Measurements from ENCODE around the gene ACOXL. TPM values are rescaled to one million over a fixed set of nuclear protein-coding genes. Genes with fewer than 3 reads are reported as not detected.
A peak's percentile ranks its signal among the peaks of the same experiment; 100 is the strongest.

The ACOXL gene
- total and polyA plus RNA-seq, 2 of the 8 experiments (the other 6 are each of a cell fraction or from before 2014, with no cell fraction given), result 11.4 to 20.6 TPM

DNA sequence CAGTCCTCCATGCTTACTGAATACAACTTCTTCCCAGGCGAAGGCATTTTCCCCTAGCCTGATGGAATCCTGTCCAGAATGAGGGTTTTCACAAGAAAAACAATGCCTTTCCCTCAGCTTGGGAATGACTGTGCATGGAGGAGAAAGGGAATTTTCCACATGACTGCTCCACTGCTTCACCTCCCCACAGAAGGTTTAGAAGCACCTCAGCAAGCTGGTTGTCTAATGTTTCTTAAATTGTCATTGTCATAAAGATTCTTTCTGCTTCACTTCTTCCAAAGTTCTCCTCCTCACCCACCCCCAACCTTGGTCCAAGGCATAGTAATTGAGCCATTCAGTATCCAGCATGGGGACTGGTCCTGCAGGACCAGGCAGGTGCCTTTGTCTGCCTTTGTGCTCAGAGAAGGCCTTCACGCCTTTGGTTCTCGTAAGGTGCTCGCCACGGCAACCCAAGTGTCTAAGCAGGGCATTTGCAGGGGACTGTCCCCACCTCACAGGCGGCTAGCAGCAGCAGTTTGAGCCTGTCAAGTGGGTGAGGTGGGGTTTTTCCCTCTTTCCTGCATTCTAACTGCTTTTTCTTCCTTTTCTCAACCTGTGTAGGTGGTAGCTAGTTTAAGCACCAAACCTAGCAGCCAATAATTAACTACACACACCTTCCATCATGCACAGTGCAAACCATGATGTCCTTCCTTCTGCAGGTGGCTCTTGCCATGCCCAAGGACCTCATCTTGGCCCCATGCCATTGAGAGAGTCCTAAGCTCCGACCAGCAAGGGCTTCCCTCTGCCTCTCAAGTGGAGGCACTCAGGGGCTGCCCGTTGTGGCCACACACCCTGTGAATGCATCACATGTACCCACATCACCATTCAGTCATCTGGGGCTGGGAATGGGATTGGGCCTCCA, 322.7 kb downstream of the ACOXL start:
- peak in 1 of 2 experiments; percentile 26 for DNase-seq (ENCODE audit: low read depth in 1 of 2, low spot score in 2 of 2)
- Histone ChIP-seq H3K36me3 (ENCODE audit: control insufficient read depth in 2 of 4, insufficient read depth in 4 of 4, low read length in 3 of 4) (no peaks in the 10 kb centered on the region; a peak in 2 of 8 replicates), H2BK120ac (replicated peaks; ENCODE audit: low read depth, low read length) (no peak overlapping the region), H3K9ac (replicated peaks in 1 of 4; ENCODE audit: extremely low read depth in 1 of 4, low read depth in 3 of 4, low read length in 3 of 4) (no peak overlapping the region), H3K27me3 (replicated peaks in 1 of 4; ENCODE audit: control insufficient read depth in 3 of 4, extremely low read depth in 1 of 4, insufficient read depth in 3 of 4, low read length in 3 of 4) (no peaks in the 10 kb centered on the region), H3K79me2 (ENCODE audit: control insufficient read depth in 1 of 2, insufficient read depth in 2 of 2, low read length in 2 of 2) (no peaks in the 10 kb centered on the region), H3K56ac (replicated peaks; ENCODE audit: insufficient read length, low read depth, low read length) (no peak overlapping the region), H2BK5ac (ENCODE audit: low read depth, low read length) (no peak overlapping the region), H3K23me2 (ENCODE audit: low read depth, low read length) (no peaks in the 10 kb centered on the region), H3K9me3 (ENCODE audit: insufficient read depth in 2 of 2, low read depth in 1 of 2, low read length in 1 of 2) (no peaks in the 10 kb centered on the region), H3K4me2 (ENCODE audit: insufficient read depth in 1 of 2, low read depth in 2 of 2, low read length in 2 of 2) (no peak overlapping the region), H2BK12ac (ENCODE audit: low read depth, low read length) (no peak overlapping the region), H3K4ac (replicated peaks; ENCODE audit: insufficient read length, low read depth, low read length) (no peak overlapping the region), H4K91ac (replicated peaks; ENCODE audit: insufficient read length, low read length) (no peak overlapping the region), H2BK15ac (ENCODE audit: low read length) (no peak overlapping the region), H3K4me3 (ENCODE audit: extremely low read depth in 1 of 4, insufficient read depth in 2 of 4, low read depth in 3 of 4, low read length in 4 of 4) (no peak overlapping the region), H2BK20ac (ENCODE audit: low read length) (no peak overlapping the region), H3K23ac (ENCODE audit: insufficient read length) (no peak overlapping the region), H4K20me1 (replicated peaks in 1 of 2; ENCODE audit: control insufficient read depth in 1 of 2, insufficient read depth in 2 of 2, low read length in 2 of 2) (no peaks in the 10 kb centered on the region), H3K18ac (ENCODE audit: extremely low read depth, low read length) (no peak overlapping the region), H4K5ac (ENCODE audit: insufficient read length, low read depth, low read length) (no peak overlapping the region), H3K27ac (ENCODE audit: low read depth, low read length) (no peak overlapping the region), H4K8ac (ENCODE audit: extremely low read depth, insufficient read depth, low read length) (peak overlapping the region; percentile 48; the same call in 1 of the 2 replicates), H3K4me1 (replicated peaks in 1 of 4; ENCODE audit: control insufficient read depth in 3 of 4, insufficient read depth in 4 of 4, low read length in 3 of 4) (no peaks in the 10 kb centered on the region), H2AK5ac (ENCODE audit: low read depth, low read length) (no peak overlapping the region), H2AFZ (ENCODE audit: low read length) (no peak overlapping the region), H3K79me1 (ENCODE audit: low read depth, low read length) (no peaks in the 10 kb centered on the region), H3K14ac (ENCODE audit: insufficient read length) (no peak overlapping the region)
- 94% methylated on average over 8 of the region's 8 CpGs; no CpG with 5 or more reads in 1 of the 2 experiments for WGBS, 2 experiments (ENCODE audit: extremely low coverage in 1 of 2, insufficient coverage in 1 of 2, insufficient read length in 1 of 2, insufficient replicate concordance in 2 of 2, low coverage in 1 of 2, low lambda C conversion rate in 2 of 2, missing lambda C conversion rate in 1 of 2)
- FAIRE-seq, result no peak
- ChIA-PET CTCF (ENCODE audit: partially characterized antibody) (interaction anchor here (0.7 to 1.5 kb wide), 3 partner anchors 10 to 16 kb away, joined by 3 to 7 read pairs (median 3); no protein-coding TSS in a partner anchor), POLR2A (ENCODE audit: partially characterized antibody) (no interaction called here)
- TF ChIP-seq CEBPB (IDR thresholded peaks at IDR 0.05; ENCODE audit: low read depth, low read length) (no peak), CHD1 (IDR thresholded peaks at IDR 0.05; ENCODE audit: low read depth, low read length) (no peak)
